CD14-positive monocyte (primary cell): ENCODE results near the gene WDR64. TPM values are rescaled to one million over a fixed set of nuclear protein-coding genes. Genes with fewer than 3 reads are reported as not detected.

ENCODE experiments used
- DNase-seq, 3 donors: peaks; one replicate each; pipeline ENCODE4 v3.0.0-alpha.2; 2011 to 2022
- H2AFZ ChIP-seq: 2 replicates; pipeline ENCODE4 v1.6.0; 2012; ENCODE audit warnings: mild to moderate bottlenecking, low read depth, low read length, inconsistent platforms; ENCODE audit not compliant: insufficient read depth, poor library complexity, severe bottlenecking
- H3K27ac ChIP-seq, 2 donors: 1 replicate in 1 of 2; 2 replicates in 1 of 2; pipeline ENCODE4 v1.5.1; 2012 to 2013; ENCODE audit warnings: low read length in 2 of 2, control low read depth in 1 of 2, inconsistent platforms in 1 of 2, low read depth in 1 of 2, mild to moderate bottlenecking in 1 of 2
- H3K27me3 ChIP-seq, 2 donors: one replicate each; pipeline versions ENCODE4 v1.6.0 to v1.6.1; 2011 to 2013; ENCODE audit warnings: low read length in 2 of 2; ENCODE audit not compliant: control insufficient read depth in 2 of 2, insufficient read depth in 2 of 2
- H3K36me3 ChIP-seq, 2 donors: replicated peaks in 1 of 2; 1 replicate in 1 of 2; 2 replicates in 1 of 2; pipeline versions ENCODE4 v1.5.1 to v1.6.1; 2012 to 2013; ENCODE audit warnings: low read length in 2 of 2, control low read depth in 1 of 2, inconsistent platforms in 1 of 2, mild to moderate bottlenecking in 1 of 2; ENCODE audit not compliant: insufficient read depth in 2 of 2, control insufficient read depth in 1 of 2
- H3K4me1 ChIP-seq, 2 donors: 1 replicate in 1 of 2; 2 replicates in 1 of 2; pipeline versions ENCODE4 v1.5.1 to v1.6.1; 2012 to 2013; ENCODE audit warnings: low read length in 2 of 2, control low read depth in 1 of 2, inconsistent platforms in 1 of 2, mild to moderate bottlenecking in 1 of 2, moderate library complexity in 1 of 2; ENCODE audit not compliant: insufficient read depth in 2 of 2, control insufficient read depth in 1 of 2
- H3K4me2 ChIP-seq: replicated peaks from 2 replicates; pipeline ENCODE3; 2012; ENCODE audit warnings: low read length, moderate library complexity, mild to moderate bottlenecking; ENCODE audit not compliant: poor library complexity, severe bottlenecking; ENCODE audit errors: extremely low read depth
- H3K4me3 ChIP-seq, 3 experiments: fragments of 200-600 bp in 1 of 3; sonication (generic) in 1 of 3; replicated peaks in 1 of 3; 1 replicate in 2 of 3; 2 replicates in 1 of 3; pipeline ENCODE4 v1.5.1; 2011 to 2013; ENCODE audit warnings: low read length in 3 of 3, mild to moderate bottlenecking in 3 of 3, control low read depth in 2 of 3, low read depth in 2 of 3, inconsistent platforms in 1 of 3, moderate library complexity in 1 of 3
- H3K79me2 ChIP-seq: 2 replicates; pipeline ENCODE4 v1.6.0; 2012; ENCODE audit warnings: mild to moderate bottlenecking, control low read depth, inconsistent platforms, low read length, moderate library complexity; ENCODE audit not compliant: insufficient read depth
- H3K9ac ChIP-seq: 2 replicates; pipeline ENCODE4 v1.6.0; 2017; ENCODE audit warnings: low read length, mild to moderate bottlenecking; ENCODE audit not compliant: insufficient read depth, poor library complexity, severe bottlenecking
- H3K9me3 ChIP-seq, 2 donors: replicated peaks in 1 of 2; 1 replicate in 1 of 2; 2 replicates in 1 of 2; pipeline versions ENCODE4 v1.5.1 to v1.6.1; 2012 to 2013; ENCODE audit warnings: low read length in 2 of 2, control low read depth in 1 of 2; ENCODE audit not compliant: control insufficient read depth in 1 of 2, insufficient read depth in 1 of 2
- H4K20me1 ChIP-seq: 2 replicates; pipeline ENCODE4 v1.6.0; 2012; ENCODE audit warnings: mild to moderate bottlenecking, low read length, control low read depth, moderate library complexity; ENCODE audit not compliant: insufficient read depth
- H3K27ac Mint-ChIP-seq, 7 donors: one replicate each; pipeline ENCODE4 v1.8.0; 2020; ENCODE audit warnings: mild to moderate bottlenecking in 7 of 7, mixed read lengths in 7 of 7, moderate library complexity in 6 of 7, inconsistent platforms in 2 of 7
- H3K27me3 Mint-ChIP-seq, 3 donors: one replicate each; pipeline ENCODE4 v1.8.0; 2021 to 2022; ENCODE audit warnings: low read depth in 3 of 3, mild to moderate bottlenecking in 3 of 3, mixed read lengths in 3 of 3, moderate library complexity in 3 of 3, inconsistent platforms in 1 of 3
- H3K36me3 Mint-ChIP-seq, 2 donors: one replicate each; pipeline ENCODE4 v1.8.0; 2020; ENCODE audit warnings: mixed read lengths in 2 of 2, inconsistent platforms in 1 of 2, mild to moderate bottlenecking in 1 of 2
- H3K4me1 Mint-ChIP-seq: one replicate; pipeline ENCODE4 v1.8.0; 2020; ENCODE audit warnings: mild to moderate bottlenecking, mixed read lengths
- H3K4me3 Mint-ChIP-seq, 2 donors: one replicate each; pipeline ENCODE4 v1.8.0; 2020; ENCODE audit warnings: mild to moderate bottlenecking in 2 of 2, mixed read lengths in 2 of 2, moderate library complexity in 1 of 2
- H3K9me3 Mint-ChIP-seq, 7 donors: one replicate each; pipeline ENCODE4 v1.8.0; 2020 to 2022; ENCODE audit warnings: mixed read lengths in 7 of 7, mild to moderate bottlenecking in 6 of 7, moderate library complexity in 6 of 7, inconsistent platforms in 2 of 7
- CTCF ChIP-seq: fragments of 200-600 bp; IDR thresholded peaks from one replicate; pipeline ENCODE4 v1.8.0; 2022; ENCODE audit warnings: antibody characterized with exemption, mild to moderate bottlenecking
- WGBS: methylation state at CpG from one replicate; pipeline ENCODE4 v1.1.5; 2013; ENCODE audit warnings: missing lambda C conversion rate; ENCODE audit not compliant: insufficient coverage; 5-methylcytosine and 5-hydroxymethylcytosine counted together
- intact Hi-C, 2 donors: fragments of 100-400 bp; cut with micrococcal nuclease; formaldehyde crosslinking; loops; one replicate each; pipeline versions ENCODE4 v1.15.0 to v1.15.1; 2023
- polyA plus RNA-seq, 3 donors: library from polyadenylated mRNA; depleted of rRNA in 1 of 3; unstranded in 2 of 3; stranded (reverse) in 1 of 3; fragments of 300-500 nt in 2 of 3; fragments of >200 nt in 1 of 3; fragmentation: Illumina TruSeq in 2 of 3; gene quantifications; 1 replicate in 2 of 3; 2 replicates in 1 of 3; pipeline ENCODE4 v1.2.3, GENCODE V29; 2012 to 2021

WDR64 gene
- polyA plus RNA-seq, 3 donors, result not detected

- Histone ChIP-seq H3K9me3 (no peaks in the 10 kb centered on the region), H2AFZ (no peak overlapping the region), H3K27ac (no peak overlapping the region), H3K4me1 (no peaks in the 10 kb centered on the region), H4K20me1 (no peaks in the 10 kb centered on the region), H3K79me2 (no peaks in the 10 kb centered on the region), H3K36me3 (no peaks in the 10 kb centered on the region), H3K27me3 (peaks cover 2 to 9% of the 10 kb centered on the region in 2 donors), H3K4me3 (no peak overlapping the region), H3K9ac (no peak overlapping the region), H3K4me2 (no peak overlapping the region)
- Mint-ChIP-seq H3K36me3 (peaks cover 0 to 2% of the 10 kb centered on the region in 2 donors), H3K9me3 (no peaks in the 10 kb centered on the region), H3K27ac (peak overlapping the region in 1 of 7 donors; percentile 12), H3K4me3 (no peak overlapping the region), H3K4me1 (peaks cover 10% of the 10 kb centered on the region), H3K27me3 (peaks cover 0 to 9% (median 4%) of the 10 kb centered on the region in 3 donors)
- intact Hi-C loops, result no loop called here
- no peak for TF ChIP-seq CTCF
- no peak for DNase-seq
These were observed 124.8 kb downstream of the WDR64 start for GRCh38 chr1:241776911-241777310.

DNA sequence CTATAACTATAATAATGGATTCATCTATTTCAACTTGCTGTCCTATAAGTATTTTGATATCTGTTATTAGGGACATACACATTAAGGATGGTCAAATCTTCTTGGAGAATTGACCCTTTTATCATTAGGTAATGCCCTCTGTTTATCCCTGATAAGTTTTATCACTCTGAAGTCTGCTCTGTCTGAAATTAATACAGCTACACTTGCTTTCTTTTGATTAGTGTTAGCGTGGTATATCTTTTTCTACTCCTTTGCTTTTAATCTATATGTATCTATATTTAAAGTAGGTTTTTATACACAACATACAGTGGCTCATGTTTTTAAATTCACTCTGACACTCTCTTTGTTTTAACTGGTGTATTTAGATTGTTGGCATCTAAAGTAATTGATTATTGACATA, 126.0 kb downstream of the WDR64 start:
- no peaks in the 10 kb centered on the region for H3K4me1 ChIP-seq
- Mint-ChIP-seq H3K4me1 (peaks cover 10% of the 10 kb centered on the region), H3K9me3 (no peaks in the 10 kb centered on the region), H3K27me3 (peaks cover 4 to 7% (median 6%) of the 10 kb centered on the region in 3 donors), H3K36me3 (peaks cover 0 to 2% of the 10 kb centered on the region in 2 donors), H3K4me3 (no peak overlapping the region), H3K27ac (no peak overlapping the region)
- no peak for TF ChIP-seq CTCF
- H4K20me1 ChIP-seq, result no peaks in the 10 kb centered on the region
- no peak overlapping the region for H3K27ac ChIP-seq
- H3K4me3 ChIP-seq, result no peak overlapping the region
- H3K36me3 ChIP-seq, result no peaks in the 10 kb centered on the region
- no peak overlapping the region for H3K9ac ChIP-seq
- no peak for DNase-seq
- H3K79me2 ChIP-seq, result no peaks in the 10 kb centered on the region
- no peaks in the 10 kb centered on the region for H3K9me3 ChIP-seq
- H2AFZ ChIP-seq, result no peak overlapping the region
- no peak overlapping the region for H3K4me2 ChIP-seq
- intact Hi-C loops, result no loop called here
- peaks cover 2 to 9% of the 10 kb centered on the region in 2 donors for H3K27me3 ChIP-seq
- whole genome bisulfite sequencing, result no CpG with 5 or more reads among the region's 1 CpG
